Measurements from ENCODE around the gene GPRC5D.

GPRC5D gene

GRCh38 chr12:12985817-12986408, 33.9 kb upstream of the GPRC5D start:
- Histone ChIP-seq H4K91ac (ENCODE audit: low read depth, low read length, poor library complexity) (no peak overlapping the region), H2AK5ac (ENCODE audit: low read depth, low read length) (no peak overlapping the region), H2BK5ac (ENCODE audit: low read length) (no peak overlapping the region), H3K4ac (ENCODE audit: low read length) (no peak overlapping the region), H3K27me3 (ENCODE audit: control insufficient read depth in 3 of 3, insufficient read depth in 3 of 3, low read depth in 1 of 3, low read length in 3 of 3) (no peaks in the 10 kb centered on the region), H3K36me3 (replicated peaks in 1 of 2; ENCODE audit: control insufficient read depth in 2 of 2, insufficient read depth in 2 of 2, low read length in 2 of 2) (peaks cover 16 to 61% of the 10 kb centered on the region in 2 donors), H2BK12ac (ENCODE audit: low read length) (no peak overlapping the region), H3K18ac (ENCODE audit: low read length) (no peak overlapping the region), H3K14ac (ENCODE audit: low read length) (no peak overlapping the region), H3K9ac (ENCODE audit: low read depth, low read length, poor library complexity) (no peak overlapping the region), H4K8ac (ENCODE audit: low read depth, low read length) (no peak overlapping the region), H3K4me1 (ENCODE audit: control insufficient read depth in 2 of 2, insufficient read depth in 1 of 2, low read depth in 1 of 2, low read length in 2 of 2) (peaks cover 0 to under 1% of the 10 kb centered on the region in 2 donors), H3K9me3 (replicated peaks in 1 of 2; ENCODE audit: control insufficient read depth in 2 of 2, insufficient read depth in 1 of 2, low read depth in 1 of 2, low read length in 2 of 2) (peaks cover 0 to 2% of the 10 kb centered on the region in 2 donors), H3K23ac (ENCODE audit: low read depth, low read length, poor library complexity) (no peak overlapping the region), H2BK120ac (ENCODE audit: low read depth, low read length) (no peak overlapping the region), H3K79me1 (ENCODE audit: low read depth, low read length) (no peaks in the 10 kb centered on the region), H3K27ac (replicated peaks; ENCODE audit: low read length) (no peak overlapping the region), H2BK15ac (ENCODE audit: low read length) (no peak overlapping the region), H2AFZ (ENCODE audit: low read length) (no peak overlapping the region), H3K4me3 (ENCODE audit: low read length in 2 of 2) (no peak overlapping the region), H3K4me2 (ENCODE audit: insufficient read depth, low read length, poor library complexity, severe bottlenecking) (no peak overlapping the region)
- no peak for DNase-seq (ENCODE audit: low spot score)
- no CpG with 5 or more reads among the region's 4 CpGs for WGBS, 2 donors (ENCODE audit: extremely low coverage in 2 of 2, insufficient read length in 2 of 2, insufficient replicate concordance in 1 of 2)

GRCh38 chr12:12984149-12984548, 32.2 kb upstream of the GPRC5D start:
- Histone ChIP-seq H3K4ac (ENCODE audit: low read length) (no peak overlapping the region), H3K23ac (ENCODE audit: low read depth, low read length, poor library complexity) (no peak overlapping the region), H4K8ac (ENCODE audit: low read depth, low read length) (no peak overlapping the region), H3K4me1 (ENCODE audit: control insufficient read depth in 2 of 2, insufficient read depth in 1 of 2, low read depth in 1 of 2, low read length in 2 of 2) (peaks cover 12 to 18% of the 10 kb centered on the region in 2 donors), H3K36me3 (replicated peaks in 1 of 2; ENCODE audit: control insufficient read depth in 2 of 2, insufficient read depth in 2 of 2, low read length in 2 of 2) (peaks cover 16 to 59% of the 10 kb centered on the region in 2 donors), H3K27me3 (ENCODE audit: control insufficient read depth in 3 of 3, insufficient read depth in 3 of 3, low read depth in 1 of 3, low read length in 3 of 3) (no peaks in the 10 kb centered on the region), H3K4me2 (ENCODE audit: insufficient read depth, low read length, poor library complexity, severe bottlenecking) (no peak overlapping the region), H2AFZ (ENCODE audit: low read length) (no peak overlapping the region), H3K18ac (ENCODE audit: low read length) (no peak overlapping the region), H2BK15ac (ENCODE audit: low read length) (no peak overlapping the region), H3K4me3 (ENCODE audit: low read length in 2 of 2) (no peak overlapping the region), H3K9me3 (replicated peaks in 1 of 2; ENCODE audit: control insufficient read depth in 2 of 2, insufficient read depth in 1 of 2, low read depth in 1 of 2, low read length in 2 of 2) (peaks cover 0 to 2% of the 10 kb centered on the region in 2 donors), H3K79me1 (ENCODE audit: low read depth, low read length) (no peaks in the 10 kb centered on the region), H2BK12ac (ENCODE audit: low read length) (no peak overlapping the region), H3K27ac (replicated peaks; ENCODE audit: low read length) (no peak overlapping the region), H2AK5ac (ENCODE audit: low read depth, low read length) (no peak overlapping the region), H3K14ac (ENCODE audit: low read length) (no peak overlapping the region), H3K9ac (ENCODE audit: low read depth, low read length, poor library complexity) (no peak overlapping the region), H2BK120ac (ENCODE audit: low read depth, low read length) (no peak overlapping the region), H4K91ac (ENCODE audit: low read depth, low read length, poor library complexity) (no peak overlapping the region), H2BK5ac (ENCODE audit: low read length) (no peak overlapping the region)
- no peak for DNase-seq (ENCODE audit: low spot score)
- no CpG with 5 or more reads among the region's 5 CpGs for WGBS, 2 donors (ENCODE audit: extremely low coverage in 2 of 2, insufficient read length in 2 of 2, insufficient replicate concordance in 1 of 2)

- WGBS, 2 donors (ENCODE audit: extremely low coverage in 2 of 2, insufficient read length in 2 of 2, insufficient replicate concordance in 1 of 2) = no CpG with 5 or more reads among the region's 9 CpGs
- DNase-seq (ENCODE audit: low spot score) = no peak
- Histone ChIP-seq H3K9ac (ENCODE audit: low read depth, low read length, poor library complexity) (no peak overlapping the region), H2AFZ (ENCODE audit: low read length) (no peak overlapping the region), H3K27me3 (ENCODE audit: control insufficient read depth in 3 of 3, insufficient read depth in 3 of 3, low read depth in 1 of 3, low read length in 3 of 3) (no peaks in the 10 kb centered on the region), H3K4me2 (ENCODE audit: insufficient read depth, low read length, poor library complexity, severe bottlenecking) (no peak overlapping the region), H3K18ac (ENCODE audit: low read length) (no peak overlapping the region), H4K91ac (ENCODE audit: low read depth, low read length, poor library complexity) (no peak overlapping the region), H2AK5ac (ENCODE audit: low read depth, low read length) (no peak overlapping the region), H3K23ac (ENCODE audit: low read depth, low read length, poor library complexity) (no peak overlapping the region), H3K27ac (replicated peaks; ENCODE audit: low read length) (no peak overlapping the region), H2BK15ac (ENCODE audit: low read length) (no peak overlapping the region), H4K8ac (ENCODE audit: low read depth, low read length) (no peak overlapping the region), H2BK5ac (ENCODE audit: low read length) (no peak overlapping the region), H3K4me1 (ENCODE audit: control insufficient read depth in 2 of 2, insufficient read depth in 1 of 2, low read depth in 1 of 2, low read length in 2 of 2) (peaks cover 12 to 21% of the 10 kb centered on the region in 2 donors), H2BK120ac (ENCODE audit: low read depth, low read length) (no peak overlapping the region), H3K79me1 (ENCODE audit: low read depth, low read length) (no peaks in the 10 kb centered on the region), H3K9me3 (replicated peaks in 1 of 2; ENCODE audit: control insufficient read depth in 2 of 2, insufficient read depth in 1 of 2, low read depth in 1 of 2, low read length in 2 of 2) (no peaks in the 10 kb centered on the region), H3K14ac (ENCODE audit: low read length) (no peak overlapping the region), H2BK12ac (ENCODE audit: low read length) (no peak overlapping the region), H3K4ac (ENCODE audit: low read length) (no peak overlapping the region), H3K4me3 (ENCODE audit: low read length in 2 of 2) (no peak overlapping the region), H3K36me3 (replicated peaks in 1 of 2; ENCODE audit: control insufficient read depth in 2 of 2, insufficient read depth in 2 of 2, low read length in 2 of 2) (peaks cover 11 to 53% of the 10 kb centered on the region in 2 donors)
These were observed 31.6 kb upstream of the GPRC5D start for GRCh38 chr12:12983420-12984035.

GRCh38 chr12:12982331-12982730, 30.4 kb upstream of the GPRC5D start:
- no peak overlapping the region for H2AK5ac ChIP-seq (ENCODE audit: low read depth, low read length)
- WGBS, 2 donors (ENCODE audit: extremely low coverage in 2 of 2, insufficient read length in 2 of 2, insufficient replicate concordance in 1 of 2) = no CpG with 5 or more reads among the region's 2 CpGs
- H3K9ac ChIP-seq (ENCODE audit: low read depth, low read length, poor library complexity) = no peak overlapping the region
- no peak for DNase-seq (ENCODE audit: low spot score)
- H3K4ac ChIP-seq (ENCODE audit: low read length) = no peak overlapping the region
- H4K8ac ChIP-seq (ENCODE audit: low read depth, low read length) = no peak overlapping the region
- no peaks in the 10 kb centered on the region for H3K79me1 ChIP-seq (ENCODE audit: low read depth, low read length)
- no peak overlapping the region for H3K18ac ChIP-seq (ENCODE audit: low read length)
- H4K91ac ChIP-seq (ENCODE audit: low read depth, low read length, poor library complexity) = no peak overlapping the region
- peaks cover 12 to 21% of the 10 kb centered on the region in 2 donors for H3K4me1 ChIP-seq (ENCODE audit: control insufficient read depth in 2 of 2, insufficient read depth in 1 of 2, low read depth in 1 of 2, low read length in 2 of 2)
- H2AFZ ChIP-seq (ENCODE audit: low read length) = no peak overlapping the region
- no peak overlapping the region for H3K27ac ChIP-seq (replicated peaks; ENCODE audit: low read length)
- H2BK120ac ChIP-seq (ENCODE audit: low read depth, low read length) = no peak overlapping the region
- H3K23ac ChIP-seq (ENCODE audit: low read depth, low read length, poor library complexity) = no peak overlapping the region
- H3K4me3 ChIP-seq (ENCODE audit: low read length in 2 of 2) = no peak overlapping the region
- no peak overlapping the region for H3K14ac ChIP-seq (ENCODE audit: low read length)
- peaks cover 11 to 44% of the 10 kb centered on the region in 2 donors for H3K36me3 ChIP-seq (replicated peaks in 1 of 2; ENCODE audit: control insufficient read depth in 2 of 2, insufficient read depth in 2 of 2, low read length in 2 of 2)
- H3K9me3 ChIP-seq (replicated peaks in 1 of 2; ENCODE audit: control insufficient read depth in 2 of 2, insufficient read depth in 1 of 2, low read depth in 1 of 2, low read length in 2 of 2) = no peaks in the 10 kb centered on the region
- no peak overlapping the region for H2BK12ac ChIP-seq (ENCODE audit: low read length)
- H2BK5ac ChIP-seq (ENCODE audit: low read length) = no peak overlapping the region
- H3K27me3 ChIP-seq (ENCODE audit: control insufficient read depth in 3 of 3, insufficient read depth in 3 of 3, low read depth in 1 of 3, low read length in 3 of 3) = no peaks in the 10 kb centered on the region
- H3K4me2 ChIP-seq (ENCODE audit: insufficient read depth, low read length, poor library complexity, severe bottlenecking) = no peak overlapping the region
- no peak overlapping the region for H2BK15ac ChIP-seq (ENCODE audit: low read length)
